CD4-positive, alpha-beta T cell treated with Interleukin-15 for 4 hours (primary cell): ENCODE results near the gene FMN1.

ENCODE experiments used
- DNase-seq: peaks from one replicate; pipeline ENCODE4 v3.0.0-alpha.2; 2020; ENCODE audit warnings: low spot score

FMN1 gene

DNA sequence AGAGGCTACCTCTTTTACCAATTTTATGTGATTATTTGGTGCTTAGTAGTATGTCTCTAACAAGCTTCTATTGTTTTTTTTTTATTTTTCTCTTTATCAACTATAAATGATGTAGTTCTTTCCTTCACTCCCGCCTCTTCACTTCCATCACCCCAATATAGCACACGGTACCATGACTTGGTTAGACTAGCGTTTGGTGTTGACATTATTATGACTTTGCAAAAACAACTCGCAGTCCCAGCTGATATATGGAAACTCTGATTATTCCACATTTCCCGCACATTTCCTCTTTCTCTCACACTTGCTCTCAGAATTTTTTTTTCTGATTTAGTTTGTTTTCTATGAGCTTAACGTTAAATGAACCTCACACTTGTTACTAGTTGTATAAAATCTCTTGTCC, 314.5 kb downstream of the FMN1 start:
- no peak for DNase-seq

- DNase-seq, result no peak
These were observed 315.4 kb downstream of the FMN1 start for GRCh38 chr15:32878869-32879805.

- no peak for DNase-seq
These were observed 316.2 kb downstream of the FMN1 start for GRCh38 chr15:32878342-32878741.

DNA sequence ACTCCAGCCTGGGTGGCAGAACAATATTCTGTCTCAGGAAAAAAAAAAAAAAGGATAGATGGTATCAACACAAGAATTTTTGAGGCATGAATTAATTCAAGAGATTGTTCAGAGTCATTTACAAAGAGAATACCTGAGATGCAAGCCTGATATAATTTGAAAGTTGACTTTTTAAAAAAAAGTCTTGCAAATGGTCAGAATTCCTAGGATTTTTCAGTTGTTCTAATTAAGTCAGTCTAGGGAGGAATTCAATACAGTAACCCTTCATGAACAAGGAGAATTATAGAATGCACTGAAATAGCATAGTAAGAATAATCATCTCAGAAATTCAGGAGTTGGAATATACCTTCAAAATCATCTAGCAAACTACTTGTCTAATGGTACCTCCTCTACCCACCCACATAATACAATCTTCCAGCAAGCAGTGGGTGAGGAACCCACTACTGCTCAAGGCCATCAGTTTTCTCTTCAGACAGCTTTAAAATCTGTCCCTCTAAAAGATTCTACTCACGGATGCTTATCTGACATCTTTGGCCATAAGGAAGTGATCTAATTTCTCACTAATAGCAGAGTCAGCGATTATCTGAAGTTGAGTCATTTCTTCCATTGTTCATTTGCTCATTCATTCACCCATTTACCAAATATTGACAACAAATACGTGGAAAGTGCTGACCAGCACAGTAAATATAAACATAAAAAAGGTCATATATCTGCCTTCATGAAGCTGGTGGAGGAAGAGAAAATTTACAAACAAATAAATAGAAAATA, 317.1 kb downstream of the FMN1 start:
- DNase-seq, result no peak

- DNase-seq, result no peak
These were observed 321.0 kb downstream of the FMN1 start for GRCh38 chr15:32873284-32874114.

GRCh38 chr15:32872621-32873283, 321.8 kb downstream of the FMN1 start:
- no peak for DNase-seq

GRCh38 chr15:32871883-32872282, 322.6 kb downstream of the FMN1 start:
- DNase-seq, result no peak

- no peak for DNase-seq
These were observed 324.1 kb downstream of the FMN1 start for GRCh38 chr15:32870240-32871033.

- DNase-seq, result no peak
These were observed 324.7 kb downstream of the FMN1 start for GRCh38 chr15:32869776-32870175.

- no peak for DNase-seq
These were observed 327.2 kb downstream of the FMN1 start for GRCh38 chr15:32867313-32867626.

GRCh38 chr15:32866454-32867312, 327.8 kb downstream of the FMN1 start:
- DNase-seq, result no peak

DNA sequence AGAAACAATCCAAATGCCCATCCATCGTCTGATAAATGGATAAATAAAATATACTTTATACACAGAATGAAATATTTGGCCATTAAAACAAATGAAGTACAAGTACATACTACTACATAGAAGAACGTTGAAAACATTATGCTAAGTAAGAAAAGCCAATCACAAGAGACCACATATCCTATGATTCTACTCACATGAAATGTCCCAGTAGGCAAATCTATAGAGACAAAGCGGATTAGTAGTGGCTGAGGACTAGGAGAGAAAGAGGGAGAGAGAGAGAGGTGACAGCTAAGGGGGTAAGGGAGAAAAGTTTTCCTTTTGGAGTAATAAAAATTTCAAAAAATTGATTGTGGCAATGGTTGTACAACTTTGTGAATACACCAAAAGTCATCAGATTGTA, 329.7 kb downstream of the FMN1 start:
- DNase-seq, result no peak

DNA sequence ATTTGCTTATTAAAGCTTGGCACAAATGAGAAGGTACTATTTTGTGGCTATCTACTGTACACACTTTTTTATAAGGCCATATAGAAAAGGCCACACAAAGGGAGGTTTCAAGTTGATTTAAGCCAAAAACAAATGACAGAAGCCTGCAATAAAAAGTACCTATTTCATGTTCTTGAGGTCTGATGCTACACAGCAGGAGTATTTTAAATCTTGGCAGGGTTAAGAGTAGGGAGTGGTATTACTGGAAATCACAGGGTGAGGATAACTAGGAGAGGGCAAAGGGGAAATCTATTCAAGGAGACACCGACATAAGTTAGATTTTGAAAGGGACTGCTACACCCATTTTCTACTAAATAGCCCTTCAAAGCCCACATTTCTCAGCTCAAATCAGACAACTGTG, 330.5 kb downstream of the FMN1 start:
- no peak for DNase-seq

GRCh38 chr15:32861761-32862160, 332.8 kb downstream of the FMN1 start:
- DNase-seq, result no peak

- no peak for DNase-seq
These were observed 333.3 kb downstream of the FMN1 start for GRCh38 chr15:32861174-32861573.

DNA sequence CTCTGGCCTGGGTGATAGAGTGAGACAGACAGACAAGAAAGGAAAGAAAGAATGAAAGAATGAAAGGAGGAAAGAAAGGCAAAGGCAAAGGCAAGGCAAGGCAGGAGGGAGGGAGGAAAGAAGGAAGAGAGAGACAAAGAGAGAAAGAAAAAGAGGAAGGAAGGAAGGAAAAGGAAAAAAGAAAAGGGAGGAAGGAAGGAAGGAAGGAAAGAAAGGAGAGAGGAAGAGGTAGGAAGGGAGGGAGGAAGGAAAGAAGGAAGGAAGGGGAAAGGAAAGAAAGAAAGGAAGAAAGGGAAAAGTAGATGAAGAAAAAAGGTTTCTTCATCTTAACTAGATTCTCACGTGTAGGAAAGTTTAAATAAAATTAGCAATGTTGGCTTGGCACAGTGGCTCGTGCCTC, 334.5 kb downstream of the FMN1 start:
- DNase-seq, result no peak

GRCh38 chr15:32859251-32859650, 335.3 kb downstream of the FMN1 start:
- DNase-seq, result no peak

DNA sequence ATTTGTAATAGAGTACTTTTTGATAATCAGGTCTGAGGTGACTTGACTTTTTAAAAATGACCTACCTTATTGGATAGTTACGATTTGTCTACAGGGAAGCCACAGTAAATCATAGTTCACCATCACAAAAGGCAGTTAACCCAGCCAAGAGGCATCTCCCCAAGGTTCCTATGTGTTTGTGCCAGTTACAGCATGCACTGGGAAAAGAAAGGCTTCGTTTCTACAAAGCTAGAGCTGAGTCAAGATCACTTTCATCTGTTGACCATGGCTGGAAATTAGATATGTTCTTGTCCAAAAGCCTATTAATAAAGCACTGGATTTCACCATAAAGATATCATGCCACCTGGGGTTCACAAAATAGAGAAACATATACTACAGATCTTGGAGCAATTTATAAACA, 336.8 kb downstream of the FMN1 start:
- no peak for DNase-seq

- no peak for DNase-seq
These were observed 337.8 kb downstream of the FMN1 start for GRCh38 chr15:32856753-32857152.

DNA sequence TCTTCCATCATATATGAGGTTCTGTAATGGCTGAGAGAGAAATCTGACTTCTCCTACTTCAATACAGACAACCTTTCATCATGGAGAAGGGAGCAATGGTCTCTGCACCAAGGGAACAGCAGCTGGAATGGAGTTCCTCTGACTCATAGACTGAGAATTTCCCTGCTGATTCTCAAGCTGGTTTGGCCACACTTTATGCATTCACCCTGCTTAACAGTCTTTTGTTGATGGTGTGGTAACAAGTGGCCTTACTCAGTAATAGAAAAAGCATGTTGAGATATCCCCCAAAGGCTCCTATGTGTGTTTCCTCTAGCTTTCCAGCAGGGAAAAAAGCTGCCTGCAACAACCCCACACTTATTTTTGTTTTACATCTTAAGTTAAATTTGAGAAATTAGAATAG, 338.6 kb downstream of the FMN1 start:
- DNase-seq, result no peak
